GM19035 (cell line): ENCODE data around the gene TMEM232.

Source experiments
- ATAC-seq: cut with Tn5 transposase; IDR thresholded peaks from one replicate; pipeline ENCODE4 v1.9.1; 2021; ENCODE audit not compliant: unreplicated experiment

The TMEM232 gene

DNA sequence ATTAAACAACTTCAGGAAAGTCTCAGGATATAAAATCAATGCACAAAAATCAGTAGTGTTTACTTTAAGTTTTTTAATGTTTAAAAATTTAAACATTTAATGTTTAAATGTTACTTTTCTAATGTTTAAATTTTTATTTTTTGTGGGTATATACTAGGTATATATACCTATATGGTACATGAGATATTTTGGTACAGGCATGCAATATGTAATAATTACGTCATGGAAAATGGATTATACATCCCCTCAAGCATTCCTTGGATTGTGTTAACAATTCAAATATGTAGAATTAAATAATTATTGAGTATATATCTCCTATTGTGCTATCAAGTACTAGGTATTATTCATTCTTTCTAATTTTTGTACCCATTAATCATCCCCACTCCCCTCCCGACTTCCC, 291.3 kb downstream of the TMEM232 start:
- ATAC-seq, result no peak

DNA sequence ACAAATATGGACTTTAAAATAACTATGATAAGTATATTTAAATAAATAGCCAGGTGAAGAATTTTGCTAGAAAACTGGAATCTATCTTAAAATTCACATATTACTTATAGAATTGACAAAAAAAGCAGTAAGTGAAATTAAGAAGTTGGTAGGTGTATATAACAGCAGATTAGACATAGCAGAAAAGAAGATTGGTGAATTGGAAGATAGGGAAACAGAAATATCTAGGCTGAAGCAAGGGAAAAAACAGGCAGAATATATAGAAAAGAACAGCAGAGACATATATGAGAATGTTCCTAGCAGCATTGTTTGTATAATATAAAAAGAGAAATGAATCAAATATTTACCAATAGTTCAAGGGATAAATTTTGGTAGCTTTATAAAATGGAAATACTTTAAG, 294.9 kb downstream of the TMEM232 start:
- no peak for ATAC-seq

DNA sequence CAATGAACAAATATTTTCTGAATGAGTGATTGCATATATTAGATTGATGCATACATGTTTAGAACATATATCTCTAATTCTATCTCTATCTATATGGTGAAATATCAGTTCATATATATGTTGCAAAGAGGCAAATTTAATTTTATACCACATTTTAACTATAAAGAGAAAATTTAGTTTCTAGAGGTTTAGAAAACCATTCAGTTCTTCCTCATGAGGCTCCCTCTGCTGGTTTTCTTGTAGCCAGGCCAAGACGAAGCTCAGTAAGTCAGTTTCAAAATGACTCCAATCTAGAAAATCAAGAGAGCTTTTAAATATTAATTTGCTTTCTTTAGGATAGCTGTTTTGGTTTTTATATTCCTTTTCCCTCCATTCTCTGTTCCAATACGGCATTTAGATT, 312.1 kb downstream of the TMEM232 start:
- no peak for ATAC-seq

GRCh38 chr5:110413856-110414255, 312.6 kb downstream of the TMEM232 start:
- ATAC-seq, result no peak

DNA sequence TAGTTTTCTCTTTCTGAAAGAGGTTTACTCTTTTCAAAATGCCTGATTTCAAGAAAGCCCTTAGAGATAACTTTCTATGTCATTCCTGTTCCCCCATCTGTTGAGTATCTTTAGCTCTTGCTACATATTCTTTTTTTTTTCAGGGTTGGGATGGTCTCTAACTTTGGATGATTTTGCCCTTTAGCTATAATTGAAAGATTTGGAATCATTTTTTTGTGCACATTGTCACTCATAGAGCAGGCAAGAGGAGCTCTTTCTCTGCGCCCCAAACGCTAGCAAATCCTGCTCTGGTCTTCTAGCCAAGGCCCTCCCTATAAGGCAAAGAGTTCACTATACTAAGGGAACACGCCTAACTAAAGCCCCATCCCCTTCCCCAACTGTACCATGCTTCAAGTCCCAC, 316.9 kb downstream of the TMEM232 start:
- no peak for ATAC-seq

- no peak for ATAC-seq
These were observed 323.9 kb downstream of the TMEM232 start for GRCh38 chr5:110402562-110402961.

DNA sequence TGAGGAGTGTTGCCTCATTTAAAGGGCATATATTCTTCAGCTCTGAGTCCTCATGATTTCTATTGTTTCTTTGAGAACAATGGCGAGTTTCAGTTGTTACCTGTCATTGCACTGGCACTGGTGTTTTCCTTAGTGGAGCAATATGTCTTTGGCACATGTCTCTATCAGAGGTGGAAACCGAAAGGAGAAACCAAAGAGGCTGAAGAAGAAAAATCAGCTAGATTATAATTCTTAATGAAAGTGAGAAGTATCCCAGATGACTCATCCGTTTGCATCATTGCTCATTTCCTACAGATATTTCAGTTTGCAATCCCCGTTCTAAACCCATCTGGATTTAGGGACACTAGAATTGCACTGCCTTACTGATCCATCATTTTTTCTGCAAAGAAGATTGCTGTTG, 324.6 kb downstream of the TMEM232 start:
- no peak for ATAC-seq

GRCh38 chr5:110398951-110399350, 327.5 kb downstream of the TMEM232 start:
- ATAC-seq, result no peak

DNA sequence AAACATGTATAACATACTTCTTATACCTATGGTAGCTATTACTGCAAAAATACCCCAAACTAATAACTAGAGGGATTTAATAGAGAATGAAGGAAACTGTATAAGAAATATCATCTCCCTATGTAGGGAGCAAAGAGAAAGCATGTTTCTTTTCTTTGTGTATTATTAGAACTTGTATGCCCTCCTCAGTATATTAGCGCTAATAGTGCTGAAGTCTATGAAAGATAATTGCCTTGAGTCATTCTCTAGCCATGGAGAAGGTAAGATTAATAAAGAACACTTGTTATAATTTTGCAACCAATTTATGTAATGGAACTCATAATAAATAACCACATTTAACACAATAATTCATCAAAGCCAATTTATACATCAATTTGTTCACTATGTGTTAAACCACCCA, 329.2 kb downstream of the TMEM232 start:
- no peak for ATAC-seq

- ATAC-seq, result no peak
These were observed 339.7 kb downstream of the TMEM232 start for GRCh38 chr5:110386782-110387181.

DNA sequence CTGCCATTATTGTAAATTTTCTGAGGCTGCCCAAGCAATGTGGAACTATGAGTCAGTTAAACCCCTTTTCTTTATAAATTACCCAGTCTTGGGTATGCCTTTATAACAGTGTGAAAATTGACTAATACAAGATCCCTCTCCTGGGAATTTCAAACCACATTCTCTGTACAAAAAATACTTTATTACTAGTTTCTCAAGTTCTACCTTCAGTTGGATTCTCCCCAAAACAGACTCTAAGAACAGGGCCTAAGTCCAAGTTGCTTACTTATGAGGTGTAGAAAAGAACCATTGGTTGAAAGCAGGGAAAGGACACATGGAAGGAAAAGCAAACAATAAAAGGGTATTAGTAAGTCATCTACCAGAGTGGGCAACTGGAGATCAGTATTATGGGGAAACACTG, 343.2 kb downstream of the TMEM232 start:
- no peak for ATAC-seq

- no peak for ATAC-seq
These were observed 348.5 kb downstream of the TMEM232 start for GRCh38 chr5:110377943-110378342.

DNA sequence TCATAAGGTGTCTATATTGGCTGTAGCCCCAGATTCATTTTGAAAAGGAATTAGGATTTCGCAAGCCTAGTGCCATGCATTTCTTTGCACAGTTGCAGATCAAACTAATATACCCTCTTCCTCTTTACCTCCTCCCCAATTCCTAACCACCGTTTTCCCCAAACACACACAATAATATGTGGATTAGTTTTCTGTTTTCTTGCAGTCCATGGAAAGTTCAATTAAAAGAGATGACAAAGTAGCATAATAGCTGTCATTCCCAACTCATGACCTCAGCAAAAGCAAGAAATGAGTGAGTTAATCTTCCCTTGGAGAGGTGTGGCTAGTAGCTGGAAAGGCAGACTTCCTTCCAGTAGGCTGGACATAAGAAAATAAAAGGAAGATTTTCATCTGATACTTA, 349.1 kb downstream of the TMEM232 start:
- ATAC-seq, result no peak

DNA sequence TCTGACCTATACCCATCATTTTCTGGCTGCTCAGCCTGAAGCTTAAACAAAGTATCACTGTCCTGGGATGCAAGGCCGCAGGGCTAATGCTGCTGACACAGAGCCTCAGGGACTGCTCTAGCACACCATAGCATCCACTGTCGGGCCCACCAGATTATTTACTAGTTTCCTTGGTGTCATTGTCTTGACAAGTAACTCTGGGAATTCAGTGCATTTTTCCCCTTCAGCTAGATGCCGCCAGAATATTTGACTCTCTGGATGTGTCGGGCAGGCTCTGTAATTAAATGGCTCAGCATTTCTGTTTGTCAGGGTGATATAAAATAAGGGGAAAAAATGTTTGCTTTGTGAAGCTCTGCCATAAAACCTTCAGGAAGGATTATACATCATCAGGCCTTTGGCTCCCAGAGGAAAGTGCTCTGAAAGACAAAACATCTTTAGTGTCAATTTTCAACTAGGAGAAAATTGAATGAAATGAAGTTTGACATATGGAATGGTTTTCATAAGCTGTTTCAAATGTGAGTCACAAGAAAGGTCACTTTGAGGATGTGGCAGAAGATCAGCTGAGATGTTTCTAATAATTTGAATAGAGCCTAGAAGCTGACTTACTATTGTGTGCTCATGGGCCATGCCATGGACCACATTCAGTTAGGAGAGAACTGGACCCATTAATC, 350.1 kb downstream of the TMEM232 start:
- ATAC-seq, result no peak

- ATAC-seq, result peak; percentile 75
These were observed 354.8 kb downstream of the TMEM232 start for GRCh38 chr5:110371725-110372041.

DNA sequence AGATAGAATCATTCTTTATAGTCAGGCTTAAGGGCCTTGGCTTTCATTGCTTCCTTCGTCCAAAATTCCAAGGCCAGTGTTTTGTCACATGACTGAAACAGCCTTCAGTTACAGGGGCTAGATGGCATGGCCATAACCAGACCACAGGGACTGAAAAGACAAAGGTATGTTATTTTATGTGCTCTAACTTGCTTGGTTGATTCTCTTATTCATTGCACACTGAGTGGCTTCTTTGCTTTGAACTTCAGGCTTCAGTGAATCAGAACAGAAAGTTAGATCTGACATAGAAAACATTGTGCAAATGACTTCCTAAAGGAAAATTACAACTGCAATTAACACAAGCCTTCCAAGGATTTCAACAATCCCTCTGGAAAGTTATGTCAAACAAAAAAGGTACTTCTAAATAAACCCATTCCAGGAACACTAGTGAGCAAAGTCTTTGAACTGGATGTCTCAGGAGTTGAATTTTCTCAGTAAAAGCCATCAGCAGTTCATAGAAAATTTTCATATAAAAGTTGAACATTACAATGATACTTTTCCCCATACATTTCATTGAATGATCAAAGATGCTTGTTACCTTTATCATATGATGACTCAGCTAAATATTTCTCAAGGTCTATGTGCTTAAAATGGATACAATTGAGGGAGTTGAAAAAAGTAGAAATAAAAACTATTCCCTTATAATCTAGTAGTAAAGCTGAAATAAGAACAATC, 355.3 kb downstream of the TMEM232 start:
- ATAC-seq, result peak; percentile 12
